GM21737 (cell line): ENCODE results near the gene RNF13.
A peak's percentile ranks its signal among the peaks of the same experiment; 100 is the strongest.
"Not testable (repeated sequence)": the region's sequence is repeated elsewhere in the genome, so short reads cannot be mapped to it uniquely, and the experiment has no call there.

ENCODE experiments used
- ATAC-seq: cut with Tn5 transposase; IDR thresholded peaks from one replicate; pipeline ENCODE4 v1.9.1; 2021; ENCODE audit warnings: mild to moderate bottlenecking, moderate library complexity; ENCODE audit not compliant: unreplicated experiment

The RNF13 gene

GRCh38 chr3:149943966-149944365 is 131.0 kb downstream of the RNF13 start:
- not testable (repeated sequence) for ATAC-seq

GRCh38 chr3:149947231-149947630 is 134.2 kb downstream of the RNF13 start:
- ATAC-seq = no peak

- no peak for ATAC-seq
Observed at GRCh38 chr3:149949181-149949580, 136.2 kb downstream of the RNF13 start.

- no peak for ATAC-seq
Observed at GRCh38 chr3:149954812-149955211, 141.8 kb downstream of the RNF13 start.

GRCh38 chr3:149955449-149955848 is 142.4 kb downstream of the RNF13 start:
- ATAC-seq = no peak

- no peak for ATAC-seq
Observed at GRCh38 chr3:149957361-149958125, 144.5 kb downstream of the RNF13 start.

GRCh38 chr3:149958171-149958796 is 145.3 kb downstream of the RNF13 start:
- no peak for ATAC-seq

GRCh38 chr3:149959443-149959842 is 146.4 kb downstream of the RNF13 start:
- no peak for ATAC-seq

- ATAC-seq = no peak
Observed at GRCh38 chr3:149963485-149963884, 150.5 kb downstream of the RNF13 start.

GRCh38 chr3:149964291-149964690 is 151.3 kb downstream of the RNF13 start:
- no peak for ATAC-seq

- ATAC-seq = no peak
Observed at GRCh38 chr3:149965278-149965677, 152.3 kb downstream of the RNF13 start.

- ATAC-seq = no peak
Observed at GRCh38 chr3:149967086-149967685, 154.2 kb downstream of the RNF13 start.

- ATAC-seq = no peak
Observed at GRCh38 chr3:149968216-149968615, 155.2 kb downstream of the RNF13 start.

- no peak for ATAC-seq
Observed at GRCh38 chr3:149969110-149969939, 156.3 kb downstream of the RNF13 start.

- ATAC-seq = peak; percentile 72
Observed at GRCh38 chr3:149969940-149970715, 157.1 kb downstream of the RNF13 start.

GRCh38 chr3:149970716-149971402 is 157.8 kb downstream of the RNF13 start, which contains the start of gene PFN2:
Gene PFN2 (minus strand): TSS chr3:149970895. CDS start chr3:149970856, 39 bp downstream.
- peak; percentile 46 for ATAC-seq

- ATAC-seq = no peak
Observed at GRCh38 chr3:149971403-149972075, 158.5 kb downstream of the RNF13 start.

GRCh38 chr3:149975919-149976318 is 162.9 kb downstream of the RNF13 start:
- ATAC-seq = no peak

GRCh38 chr3:149977386-149977785 is 164.4 kb downstream of the RNF13 start:
- no peak for ATAC-seq
